Hematopoietic multipotent progenitor cell treated with erythropoietin and hydrocortisone succinate and interleukin-3 and kit ligand, for 8 days (in vitro differentiated cells): ENCODE measurements around the gene PCGF6.
"Not testable (repeated sequence)": the region's sequence is repeated elsewhere in the genome, so short reads cannot be mapped to it uniquely, and the experiment has no call there.

Experiments used
- DNase-seq: peaks from one replicate; pipeline ENCODE4 v3.0.0-alpha.2; 2015

The PCGF6 gene

GRCh38 chr10:103310197-103310596 lies 40.7 kb downstream of the PCGF6 start:
- no peak for DNase-seq

GRCh38 chr10:103307594-103307993 lies 43.3 kb downstream of the PCGF6 start:
- no peak for DNase-seq

DNA sequence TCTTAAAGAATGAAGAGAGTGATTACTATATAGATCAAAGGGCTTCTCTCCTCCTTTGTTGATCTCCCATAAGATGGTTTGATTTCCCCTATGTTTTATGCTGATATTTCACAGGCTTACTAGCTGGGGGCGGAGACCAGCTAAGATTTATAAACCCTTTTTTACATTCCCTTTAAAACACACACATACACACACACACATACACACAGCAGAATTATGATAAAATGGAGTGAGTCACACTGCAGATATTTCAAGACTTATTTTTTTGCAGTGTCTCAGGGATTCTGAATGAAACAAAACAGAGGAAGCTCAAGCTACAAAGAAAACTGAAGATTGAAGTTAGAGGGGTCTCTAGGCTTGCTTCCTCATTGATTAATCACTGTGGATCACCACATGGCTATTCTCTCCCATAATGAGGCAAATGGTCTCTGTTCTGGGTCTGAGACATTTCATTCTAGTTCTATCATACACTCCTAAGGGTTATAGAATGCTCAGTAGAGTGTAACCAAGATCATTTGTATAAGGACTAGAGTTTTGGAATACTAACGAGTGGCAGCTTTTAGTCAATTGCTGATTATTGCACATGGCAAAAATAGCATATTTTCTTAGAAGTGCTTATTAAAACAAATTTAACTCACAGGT lies 55.4 kb downstream of the PCGF6 start:
- no peak for DNase-seq

DNA sequence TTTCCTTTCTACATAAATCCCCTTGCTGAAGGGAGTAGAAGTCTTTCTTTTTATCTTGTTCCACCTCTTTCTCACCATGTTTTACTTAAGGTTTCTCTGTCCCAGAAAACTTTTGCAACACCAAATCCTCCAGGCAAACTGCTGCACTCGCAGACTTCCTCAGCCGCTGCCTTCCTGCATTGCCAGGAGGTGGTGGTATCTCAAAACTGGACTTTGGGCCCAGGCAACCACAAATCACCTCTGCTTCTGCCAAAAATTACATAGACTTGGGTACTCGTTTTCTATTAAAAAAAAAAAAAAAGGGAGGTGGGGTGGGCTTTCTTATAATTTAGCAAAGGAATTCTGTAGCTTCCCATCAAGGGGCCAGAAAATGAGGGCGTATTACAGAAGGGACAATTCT lies 59.4 kb downstream of the PCGF6 start:
- no peak for DNase-seq

- no peak for DNase-seq
Measured at GRCh38 chr10:103287992-103288391, 62.9 kb downstream of the PCGF6 start.

DNA sequence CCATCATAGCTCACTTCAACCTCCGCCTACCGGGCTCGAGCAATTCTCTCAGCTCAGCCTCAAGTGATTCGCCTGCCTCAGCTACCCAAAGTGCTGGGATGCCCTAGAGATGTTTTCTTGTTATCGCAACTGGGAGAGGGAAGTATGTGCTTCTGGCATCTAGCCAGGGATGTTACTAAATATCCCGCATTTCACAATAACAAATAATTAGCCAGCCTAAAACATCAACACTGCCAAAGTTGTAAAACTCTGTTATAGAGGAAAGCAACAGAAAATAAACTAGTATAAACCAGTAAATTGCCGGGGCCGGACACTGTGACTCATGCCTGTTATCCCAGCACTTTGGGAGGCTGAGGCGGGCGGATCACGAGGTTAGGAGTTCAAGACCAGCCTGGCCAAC lies 66.8 kb downstream of the PCGF6 start:
- DNase-seq = no peak

- DNase-seq = no peak
Measured at GRCh38 chr10:103282961-103283360, 68.0 kb downstream of the PCGF6 start.

DNA sequence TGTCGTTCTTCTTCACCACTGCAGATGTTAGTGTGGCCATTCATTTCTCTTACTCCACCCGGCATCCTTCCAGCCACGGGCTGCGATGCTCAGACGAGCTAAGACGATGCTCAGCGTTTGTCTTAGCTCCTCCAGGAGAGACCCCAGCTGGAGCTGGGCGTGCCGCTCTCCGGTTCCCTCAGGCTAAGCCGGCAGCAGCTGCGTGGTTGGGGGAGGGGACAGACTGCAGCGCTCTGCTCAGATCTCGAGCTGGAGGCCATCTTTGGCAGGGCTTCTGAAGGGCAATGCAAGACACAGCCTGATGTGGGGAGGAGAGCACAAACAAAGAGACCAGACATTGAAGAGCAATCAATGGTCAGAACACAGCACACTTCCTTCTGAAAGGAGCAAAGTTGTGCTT lies 69.2 kb downstream of the PCGF6 start:
- DNase-seq = no peak

DNA sequence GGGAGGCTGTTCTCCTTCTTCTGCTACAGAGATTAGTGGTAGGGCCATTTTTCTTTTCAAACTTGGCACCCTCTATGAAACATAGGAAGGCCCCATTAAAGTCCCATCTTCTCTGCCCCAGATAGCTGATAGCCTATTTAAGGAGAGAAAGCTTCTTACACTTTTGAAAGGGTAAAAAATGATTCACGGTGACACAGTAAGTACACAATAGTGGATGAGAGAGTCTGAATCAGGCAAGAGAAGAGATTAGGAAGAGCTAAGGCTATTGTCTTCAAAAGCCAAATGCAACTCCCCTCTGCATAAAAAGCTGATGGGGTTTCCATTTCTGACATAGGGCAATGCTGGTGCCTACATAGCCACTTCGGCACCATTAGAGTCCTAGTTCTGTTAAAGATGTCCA lies 70.4 kb downstream of the PCGF6 start:
- no peak for DNase-seq

DNA sequence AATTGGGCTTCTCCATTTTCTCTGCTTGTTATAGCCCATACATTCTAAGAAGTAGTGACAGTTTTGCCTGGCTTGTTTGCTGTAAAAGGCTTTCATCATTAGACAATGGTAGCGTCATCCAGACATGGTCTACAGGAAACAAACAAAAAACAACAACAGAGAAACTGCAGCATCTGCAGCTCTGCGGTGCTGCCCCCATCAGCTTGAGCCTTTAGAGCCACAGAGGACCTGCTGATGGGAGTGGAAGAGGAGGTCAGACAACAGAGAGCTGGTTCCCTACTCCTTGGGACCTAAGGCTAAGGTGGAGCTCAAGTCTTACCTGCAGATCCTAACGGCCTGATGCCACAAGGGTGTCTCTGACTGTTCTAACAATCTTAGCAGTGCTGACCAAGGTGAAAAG lies 70.9 kb downstream of the PCGF6 start:
- DNase-seq = no peak

- peak; percentile 54 for DNase-seq
Measured at GRCh38 chr10:103278862-103279298, 72.1 kb downstream of the PCGF6 start.

DNA sequence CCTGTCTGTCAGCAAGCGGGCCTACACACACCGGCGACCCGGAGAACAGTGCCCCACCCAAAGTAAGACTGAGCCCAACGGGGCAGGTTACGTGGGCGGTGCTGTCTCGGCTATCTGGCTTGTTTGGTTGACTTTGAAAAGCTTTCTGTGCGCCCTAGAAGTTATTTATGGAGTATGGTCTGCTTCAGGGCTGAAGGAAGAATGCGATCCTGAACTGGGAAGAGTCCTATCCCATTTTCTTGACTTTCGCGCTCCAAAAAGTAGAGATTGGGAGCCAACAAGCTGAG lies 72.5 kb downstream of the PCGF6 start:
- no peak for DNase-seq

DNA sequence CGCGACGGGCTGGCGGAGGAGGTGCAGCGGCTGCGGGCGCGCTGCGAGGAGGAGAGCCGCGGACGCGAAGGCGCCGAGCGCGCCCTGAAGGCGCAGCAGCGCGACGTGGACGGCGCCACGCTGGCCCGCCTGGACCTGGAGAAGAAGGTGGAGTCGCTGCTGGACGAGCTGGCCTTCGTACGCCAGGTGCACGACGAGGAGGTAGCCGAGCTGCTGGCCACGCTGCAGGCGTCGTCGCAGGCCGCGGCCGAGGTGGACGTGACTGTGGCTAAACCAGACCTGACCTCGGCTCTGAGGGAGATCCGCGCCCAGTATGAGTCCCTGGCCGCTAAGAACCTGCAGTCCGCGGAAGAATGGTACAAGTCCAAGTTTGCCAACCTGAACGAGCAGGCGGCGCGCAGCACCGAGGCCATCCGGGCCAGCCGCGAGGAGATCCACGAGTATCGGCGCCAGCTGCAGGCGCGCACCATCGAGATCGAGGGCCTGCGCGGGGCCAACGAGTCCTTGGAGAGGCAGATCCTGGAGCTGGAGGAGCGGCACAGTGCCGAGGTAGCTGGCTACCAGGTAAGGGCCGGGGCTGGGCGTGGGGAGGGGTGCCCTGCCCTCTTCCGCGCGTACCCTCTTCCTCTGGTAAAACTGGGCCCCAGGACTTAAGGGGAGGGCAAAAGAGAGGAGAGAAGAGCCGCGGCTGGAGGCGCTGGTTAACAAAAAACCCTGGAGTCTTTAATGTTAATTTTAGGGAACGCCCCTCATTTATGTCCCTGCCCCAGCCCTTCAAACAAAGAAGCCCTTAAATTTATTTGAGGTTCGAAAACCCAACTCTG lies 73.0 kb downstream of the PCGF6 start:
- DNase-seq = no peak

- DNase-seq = peak; percentile 40
Measured at GRCh38 chr10:103276896-103277712, 73.8 kb downstream of the PCGF6 start, which contains the start of gene INA. TSS of gene INA (plus strand) at chr10:103277138. CDS start at chr10:103277212, 74 bp downstream.

- no peak for DNase-seq
Measured at GRCh38 chr10:103276251-103276895, 74.6 kb downstream of the PCGF6 start.

DNA sequence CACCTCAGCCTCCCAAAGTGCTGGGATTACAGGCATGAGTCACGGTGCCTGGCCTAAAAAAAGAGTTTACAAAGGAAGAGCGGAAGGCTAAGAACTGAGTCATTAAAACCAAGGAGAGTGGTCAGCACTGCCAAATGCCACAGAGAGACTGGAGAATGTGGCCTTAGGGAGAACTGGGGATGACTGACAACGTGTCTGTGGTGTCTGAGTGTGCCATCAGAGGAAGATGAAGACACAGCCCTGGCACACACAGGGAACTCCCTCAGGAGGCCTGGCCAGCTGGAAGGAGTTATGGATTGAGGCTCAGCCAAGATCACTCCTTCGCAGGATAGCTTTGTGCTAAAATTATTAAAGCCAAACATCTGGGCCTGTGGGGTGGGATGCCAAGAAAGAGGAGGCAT lies 77.9 kb downstream of the PCGF6 start:
- no peak for DNase-seq

DNA sequence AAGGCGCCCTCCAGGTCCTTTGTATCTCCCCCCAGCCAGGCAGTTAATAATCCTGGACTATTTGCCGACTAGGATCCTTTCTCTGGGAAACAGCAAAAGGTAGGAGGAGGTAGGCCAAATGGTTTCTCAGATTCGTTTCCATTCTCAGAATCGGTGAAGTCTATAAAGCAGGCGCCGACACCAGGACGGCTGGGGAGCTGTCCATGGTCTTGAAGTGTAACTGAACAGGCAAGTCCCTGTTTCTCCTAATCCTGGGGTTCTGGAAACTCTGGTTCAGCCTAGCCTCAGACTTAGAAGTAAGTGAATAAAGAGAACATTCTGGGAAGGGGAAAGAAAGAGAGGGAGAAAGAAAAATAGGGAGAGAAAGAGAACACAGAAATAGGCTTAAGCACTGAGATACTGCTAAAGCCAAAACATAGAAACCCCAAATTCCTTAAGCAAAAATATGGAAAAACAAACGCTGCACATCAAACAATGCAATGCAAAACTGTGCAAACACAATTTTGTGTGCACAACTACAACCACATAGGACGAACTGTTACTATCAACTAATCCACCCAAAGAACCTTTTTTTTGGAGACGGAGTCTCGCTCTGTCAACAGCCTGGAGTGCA lies 85.1 kb downstream of the PCGF6 start:
- DNase-seq = peak; percentile 62

DNA sequence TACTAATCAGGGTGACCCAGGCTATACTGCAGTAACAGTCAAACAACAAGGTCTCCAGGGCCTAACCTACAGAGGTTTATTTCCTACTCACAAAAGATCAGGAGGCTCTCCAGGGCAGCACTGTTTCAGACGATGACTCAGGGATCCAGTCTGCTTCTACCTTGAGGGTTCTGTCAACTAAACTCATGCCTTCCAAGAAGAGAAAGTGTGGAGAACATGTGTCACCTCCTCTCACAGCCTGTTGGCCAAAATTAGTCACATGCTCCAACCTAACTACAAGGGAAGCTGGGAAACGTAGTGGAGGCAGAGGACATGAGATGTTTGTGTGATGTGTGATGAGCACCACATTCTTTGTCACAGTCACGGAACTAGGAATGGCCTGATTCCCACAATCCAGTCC lies 88.7 kb downstream of the PCGF6 start:
- DNase-seq = no peak

DNA sequence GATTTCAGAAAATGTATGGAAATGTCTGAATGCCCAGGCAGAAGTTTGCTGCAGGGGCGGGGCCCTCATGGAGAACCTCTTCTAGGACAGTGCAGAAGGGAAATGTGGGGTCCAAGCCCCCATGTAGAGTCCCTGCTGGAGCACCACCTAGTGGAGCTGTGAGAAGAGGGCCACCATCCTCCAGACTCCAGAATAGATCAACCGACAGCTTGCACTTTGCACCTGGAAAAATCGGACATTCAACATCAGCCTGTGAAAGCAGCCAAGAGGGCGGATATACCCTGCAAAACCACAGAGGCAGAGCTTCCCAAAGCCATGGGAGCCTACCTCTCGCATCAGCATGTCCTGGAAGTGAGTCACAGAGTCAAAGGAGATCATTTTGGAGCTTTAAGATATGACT lies 91.0 kb downstream of the PCGF6 start:
- DNase-seq = no peak

DNA sequence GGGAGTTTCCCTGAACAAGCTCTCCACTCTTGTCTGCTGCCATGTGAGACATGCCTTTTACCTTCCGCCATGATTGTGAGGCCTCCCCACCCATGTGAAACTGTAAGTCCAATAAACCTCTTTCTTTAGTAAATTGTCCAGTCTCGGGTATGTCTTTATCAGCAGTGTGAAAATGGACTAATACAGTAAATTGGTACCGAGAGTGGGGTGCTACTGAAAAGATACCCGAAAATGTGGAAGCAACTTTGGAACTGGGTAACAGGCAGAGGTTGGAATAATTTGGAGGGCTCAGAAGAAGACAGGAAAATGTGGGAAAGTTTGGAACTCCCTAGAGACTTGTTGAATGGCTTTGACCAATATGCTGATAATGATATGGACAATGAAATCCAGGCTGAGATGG lies 92.0 kb downstream of the PCGF6 start:
- DNase-seq = not testable (repeated sequence)

DNA sequence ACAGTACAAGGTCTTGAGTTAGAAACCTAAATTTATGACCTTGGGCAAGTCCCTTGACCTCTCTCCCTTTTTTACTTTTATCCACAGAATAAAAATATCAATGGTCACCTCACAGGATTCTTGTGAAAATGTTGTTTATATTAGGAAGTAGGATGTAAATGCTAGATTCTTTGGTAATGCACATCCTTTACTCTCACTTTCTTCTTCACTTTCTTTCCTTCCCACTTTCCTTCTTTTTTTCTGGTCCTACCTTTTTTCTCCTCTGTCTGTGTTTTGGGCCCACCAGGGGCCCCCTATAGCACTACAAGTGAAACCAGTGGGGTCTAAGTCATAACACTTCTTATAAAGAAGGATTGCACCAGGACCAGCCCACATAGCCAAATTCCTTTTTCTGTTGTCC lies 93.1 kb downstream of the PCGF6 start:
- DNase-seq = no peak

GRCh38 chr10:103256613-103257012 lies 94.3 kb downstream of the PCGF6 start:
- DNase-seq = no peak
